ENCODE measurements around the gene C1orf159.

- no peak for TF ChIP-seq CTCF (IDR thresholded peaks at IDR 0.05)
- TF ChIP-seq POLR2A (IDR thresholded peaks at IDR 0.05): no peak
These were observed 38.0 kb upstream of the C1orf159 start for GRCh38 chr1:1153874-1154273.
